H1 (cell line): ENCODE results near the gene NRN1L.
A peak's percentile ranks its signal among the peaks of the same experiment; 100 is the strongest.

ENCODE experiments used
- CTCF ChIP-seq, 3 experiments: IDR thresholded peaks; 1 replicate in 2 of 3; 2 replicates in 1 of 3; pipeline versions ENCODE4 v1.5.1 to v1.6.1; 2011; ENCODE audit warnings: low read length in 3 of 3, mild to moderate bottlenecking in 3 of 3, inconsistent platforms in 2 of 3, low read depth in 1 of 3, moderate library complexity in 1 of 3; ENCODE audit not compliant: insufficient read depth in 1 of 3; ENCODE audit errors: control extremely low read depth in 1 of 3
- POLR2A ChIP-seq, 2 experiments: IDR thresholded peaks; 1 replicate in 1 of 2; 2 replicates in 1 of 2; pipeline ENCODE4 v1.6.1; 2011; ENCODE audit warnings: low read depth in 2 of 2, low read length in 2 of 2, mild to moderate bottlenecking in 2 of 2; ENCODE audit errors: control extremely low read depth in 1 of 2

- TF ChIP-seq CTCF (IDR thresholded peaks at IDR 0.05; ENCODE audit: control extremely low read depth in 1 of 3, insufficient read depth in 1 of 3, low read depth in 1 of 3, low read length in 3 of 3) (no peak), POLR2A (IDR thresholded peaks at IDR 0.05; ENCODE audit: control extremely low read depth in 1 of 2, low read depth in 2 of 2, low read length in 2 of 2) (peak in 1 of 2 experiments; percentile 61; a peak in 1 of 3 replicates)
These were observed at the start of gene NRN1L for GRCh38 chr16:67884684-67885083.
